GM12892 (cell line): Measurements from ENCODE around the gene PTPRU.

Experiments
- POLR2A ChIP-seq: IDR thresholded peaks from 2 replicates; pipeline ENCODE4 v1.6.1; 2011; ENCODE audit warnings: low read depth, low read length, control low read depth
- TAF1 ChIP-seq: IDR thresholded peaks from 2 replicates; pipeline ENCODE4 v1.6.1; 2011; ENCODE audit warnings: low read depth, mild to moderate bottlenecking, control low read depth, low read length, borderline replicate concordance

DNA sequence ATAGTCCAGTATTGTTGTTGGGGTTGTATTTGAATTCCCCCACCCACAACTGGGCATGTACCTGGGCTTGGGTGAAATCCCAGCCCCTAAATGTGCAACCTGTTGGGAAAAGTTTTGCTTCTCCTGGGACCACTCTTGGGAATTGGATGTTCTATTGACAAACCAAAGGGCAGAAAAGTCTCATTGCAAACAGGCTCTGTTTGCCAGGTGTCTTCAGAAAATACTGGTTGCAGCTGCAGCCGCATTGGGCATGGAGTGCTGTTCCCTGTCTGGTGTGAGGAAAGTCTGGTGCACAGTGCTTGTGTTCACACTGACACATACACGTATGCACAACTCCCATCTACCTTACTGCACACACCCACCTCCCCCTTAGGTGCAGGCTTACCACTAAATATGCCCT, 12.1 kb downstream of the PTPRU start:
- TF ChIP-seq POLR2A (no peak), TAF1 (no peak)
